ENCODE results near the gene CPT1B.
A peak's percentile ranks its signal among the peaks of the same experiment; 100 is the strongest.
"Not testable (repeated sequence)": the region's sequence is repeated elsewhere in the genome, so short reads cannot be mapped to it uniquely, and the experiment has no call there.

Gene CPT1B

DNA sequence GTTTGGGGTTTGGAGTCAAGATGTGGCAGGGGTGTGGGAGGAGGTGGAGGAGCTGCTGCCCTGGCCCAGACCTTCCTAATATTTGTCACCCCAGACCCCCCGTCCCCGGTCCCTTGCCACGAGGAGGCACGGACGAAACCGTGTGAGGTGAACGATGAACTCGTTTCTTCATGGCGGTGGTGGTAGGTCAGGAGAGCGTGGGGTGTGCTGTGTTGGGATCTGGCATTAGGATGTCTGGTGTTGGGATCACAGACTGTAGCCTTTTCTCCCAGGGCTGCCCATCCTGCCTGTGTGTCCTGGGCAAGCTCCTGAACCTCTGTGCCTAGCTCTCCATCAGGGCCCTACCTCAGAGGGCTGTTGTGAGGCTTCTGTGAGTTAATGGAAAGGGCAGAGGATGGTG, 30.8 kb upstream of the CPT1B start:
- DNase-seq, result no peak

DNA sequence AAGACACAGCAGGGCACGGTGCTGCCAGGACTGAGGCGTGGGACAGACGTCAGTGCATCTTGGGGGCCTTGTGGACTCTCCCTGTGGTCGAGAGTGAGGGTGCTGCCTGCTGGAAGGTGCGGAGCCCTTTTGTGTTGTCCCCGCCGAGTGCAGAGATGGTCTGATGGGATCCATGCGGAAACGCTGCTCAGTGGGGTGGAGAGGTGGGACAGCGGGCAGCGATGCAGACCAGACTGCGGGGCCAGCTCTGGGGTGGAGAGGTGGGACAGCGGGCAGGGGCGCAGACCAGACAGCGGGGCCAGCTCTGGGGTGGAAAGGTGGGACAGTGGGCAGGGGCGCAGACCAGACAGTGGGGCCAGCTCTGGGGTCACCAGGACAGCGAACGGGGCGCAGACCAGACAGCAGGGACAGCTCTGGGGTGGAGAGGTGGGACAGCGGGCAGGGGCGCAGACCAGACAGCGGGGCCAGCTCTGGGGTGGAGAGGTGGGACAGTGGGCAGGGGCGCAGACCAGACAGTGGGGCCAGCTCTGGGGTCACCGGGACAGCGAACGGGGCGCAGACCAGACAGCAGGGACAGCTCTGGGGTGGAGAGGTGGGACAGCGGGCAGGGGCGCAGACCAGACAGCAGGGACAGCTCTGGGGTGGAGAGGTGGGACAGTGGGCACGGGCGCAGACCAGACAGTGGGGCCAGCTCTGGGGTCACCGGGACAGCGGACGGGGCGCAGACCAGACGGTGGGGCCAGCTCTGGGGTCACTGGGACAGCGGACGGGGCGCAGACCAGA, 30.0 kb upstream of the CPT1B start:
- DNase-seq, result not testable (repeated sequence)

DNA sequence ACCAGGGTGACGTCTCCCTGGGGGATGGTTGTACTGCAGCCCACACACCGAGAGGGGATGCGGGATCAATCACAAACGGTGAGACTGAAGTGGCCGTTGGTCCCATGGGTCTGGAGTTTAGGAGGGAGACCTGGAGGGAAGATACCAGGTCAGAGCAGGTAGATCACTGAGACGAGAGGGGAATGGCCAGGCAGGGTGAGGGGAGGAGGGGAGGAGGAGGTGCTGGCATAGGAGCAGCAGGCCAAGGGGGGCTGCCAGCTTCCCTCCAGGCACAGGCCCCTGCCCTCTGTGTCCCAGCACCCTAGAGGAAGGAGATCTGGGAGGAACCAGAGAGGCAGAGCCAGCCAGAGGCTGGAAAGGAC, 29.4 kb upstream of the CPT1B start:
- no peak for DNase-seq

DNA sequence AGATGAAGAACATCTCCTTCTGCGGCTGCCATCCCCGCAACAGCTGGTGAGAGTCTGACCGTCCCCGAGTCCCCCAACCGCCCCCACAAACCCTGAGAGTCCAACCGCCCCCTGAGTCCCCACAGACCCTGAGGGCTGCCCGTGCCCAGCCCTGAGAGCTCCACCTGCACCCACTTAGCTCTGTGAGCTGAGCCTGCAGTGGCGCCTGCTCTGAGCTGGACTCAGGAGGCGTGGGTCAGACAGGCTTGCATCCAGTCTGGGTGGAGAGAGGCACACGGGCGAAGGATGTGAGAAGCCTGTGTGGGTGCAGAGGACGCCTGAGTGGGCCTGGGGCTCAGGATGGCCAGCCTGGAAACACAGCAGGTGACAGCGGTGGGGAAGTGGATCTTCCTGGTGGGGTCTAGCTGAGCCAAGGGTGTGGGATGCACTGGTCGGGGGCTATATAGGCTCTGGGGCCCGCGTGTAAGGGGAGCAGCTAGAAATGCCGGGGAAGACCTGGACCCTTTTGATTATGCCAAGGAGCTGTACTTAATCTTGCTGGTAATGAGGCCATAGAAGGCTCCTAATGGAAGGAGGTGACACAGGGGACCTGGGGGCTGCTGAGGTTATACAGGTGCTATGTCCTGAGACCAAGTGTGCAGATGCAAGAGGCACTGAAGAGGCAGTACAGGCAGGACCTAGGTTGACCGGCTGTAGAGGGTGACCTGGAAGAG, 28.9 kb upstream of the CPT1B start:
- DNase-seq, result no peak

DNA sequence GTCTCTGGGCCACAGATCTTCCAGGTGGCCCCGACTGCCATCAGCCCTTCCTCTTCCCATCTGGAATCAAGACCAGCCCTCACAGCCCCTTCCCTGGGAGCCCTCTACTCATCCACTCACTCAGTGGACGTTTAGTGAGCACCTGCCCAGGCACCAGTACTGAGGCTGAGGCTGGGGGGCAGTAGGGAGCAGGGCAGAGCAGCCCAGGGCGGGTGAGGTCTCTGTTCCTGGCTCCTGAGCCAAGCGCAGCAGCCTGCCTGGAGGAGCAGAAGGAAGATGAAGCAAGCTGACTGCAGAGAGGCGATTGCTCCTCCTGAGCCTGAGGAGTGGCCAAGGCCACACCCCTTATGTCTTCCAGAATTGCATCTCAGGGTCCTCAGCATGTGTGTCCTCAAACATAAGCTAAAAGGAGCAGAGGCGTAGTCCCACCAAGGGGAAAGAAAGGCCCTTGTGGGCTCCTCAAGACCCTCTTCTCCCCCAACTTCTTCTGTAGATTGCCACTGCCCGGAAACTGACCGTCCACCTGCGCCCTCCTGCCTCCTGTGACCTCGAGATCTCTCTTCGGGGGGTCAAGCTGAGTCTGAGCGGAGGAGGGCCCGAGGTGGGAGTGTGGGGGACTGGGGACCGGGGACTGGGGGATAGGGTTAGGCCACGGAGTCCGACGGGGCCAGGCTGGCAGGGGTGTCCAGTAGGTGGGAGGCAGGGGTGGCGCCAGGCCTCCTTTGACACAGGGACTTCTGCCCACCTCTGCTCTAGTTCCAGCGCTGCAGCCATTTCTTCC, 28.1 kb upstream of the CPT1B start:
- no peak for DNase-seq

DNA sequence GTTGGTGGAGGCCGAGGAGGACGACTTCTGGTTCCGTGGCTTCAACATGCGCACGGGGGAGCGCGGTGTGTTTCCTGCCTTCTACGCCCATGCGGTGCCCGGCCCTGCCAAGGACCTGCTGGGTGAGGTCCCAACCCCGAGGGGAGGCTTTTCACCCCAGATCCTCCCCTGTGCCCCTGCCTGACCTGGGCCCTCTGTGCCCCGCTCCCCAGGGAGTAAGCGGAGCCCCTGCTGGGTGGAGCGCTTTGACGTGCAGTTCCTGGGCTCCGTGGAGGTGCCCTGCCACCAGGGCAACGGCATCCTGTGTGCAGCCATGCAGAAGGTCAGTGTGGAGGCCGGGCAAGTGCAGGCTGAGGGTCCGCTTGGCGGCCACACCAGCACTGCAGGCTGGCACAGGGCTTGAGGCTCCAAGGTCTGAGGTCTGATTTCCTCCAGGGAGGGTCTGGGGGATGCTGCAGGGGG, 27.4 kb upstream of the CPT1B start:
- DNase-seq, result no peak

DNA sequence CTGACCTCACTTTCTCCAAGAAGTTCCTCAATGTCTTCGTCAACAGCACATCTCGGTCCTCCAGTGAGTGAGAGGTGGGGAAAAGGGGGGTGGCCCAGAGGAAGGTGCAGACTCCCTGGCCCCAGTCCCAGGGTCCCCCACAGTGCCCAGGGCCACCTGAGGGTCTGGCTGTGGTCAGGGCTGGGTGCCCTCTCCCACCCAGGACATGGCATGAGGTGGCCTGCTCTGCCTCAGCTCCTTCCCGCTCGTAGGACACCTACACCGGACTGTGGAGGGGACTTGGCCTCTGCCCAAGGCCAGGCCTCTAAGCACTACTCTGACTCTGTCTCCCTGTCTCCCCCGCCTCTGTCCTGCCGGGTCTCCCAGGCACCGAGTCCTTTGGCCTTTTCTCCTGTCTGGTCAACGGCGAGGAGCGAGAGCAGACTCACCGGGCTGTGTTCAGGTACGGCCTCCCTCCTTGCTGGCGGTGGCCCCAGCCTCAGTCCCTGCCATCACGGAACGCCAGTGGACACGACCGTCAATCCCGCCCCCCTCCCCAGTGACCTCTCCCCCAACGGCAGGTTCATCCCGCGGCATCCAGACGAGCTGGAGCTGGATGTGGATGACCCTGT, 26.9 kb upstream of the CPT1B start:
- DNase-seq, result no peak

DNA sequence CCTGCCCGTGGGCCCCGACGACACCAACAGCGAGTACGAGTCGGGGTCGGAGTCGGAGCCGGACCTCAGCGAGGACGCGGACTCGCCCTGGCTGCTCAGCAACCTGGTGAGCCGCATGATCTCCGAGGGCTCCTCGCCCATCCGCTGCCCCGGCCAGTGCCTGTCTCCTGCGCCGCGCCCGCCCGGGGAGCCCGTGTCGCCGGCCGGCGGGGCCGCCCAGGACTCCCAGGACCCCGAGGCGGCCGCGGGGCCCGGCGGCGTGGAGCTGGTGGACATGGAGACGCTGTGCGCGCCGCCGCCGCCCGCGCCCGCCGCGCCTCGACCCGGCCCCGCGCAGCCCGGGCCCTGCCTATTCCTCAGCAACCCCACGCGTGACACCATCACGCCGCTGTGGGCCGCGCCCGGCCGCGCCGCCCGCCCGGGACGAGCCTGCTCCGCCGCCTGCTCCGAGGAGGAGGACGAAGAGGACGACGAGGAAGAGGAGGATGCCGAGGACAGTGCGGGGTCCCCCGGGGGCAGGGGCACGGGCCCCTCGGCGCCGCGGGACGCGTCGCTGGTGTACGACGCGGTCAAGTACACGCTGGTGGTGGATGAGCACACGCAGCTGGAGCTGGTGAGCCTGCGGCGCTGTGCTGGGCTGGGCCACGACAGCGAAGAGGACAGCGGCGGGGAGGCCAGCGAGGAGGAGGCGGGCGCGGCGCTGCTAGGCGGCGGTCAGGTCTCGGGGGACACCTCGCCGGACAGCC, 26.2 kb upstream of the CPT1B start:
- DNase-seq, result no peak

DNA sequence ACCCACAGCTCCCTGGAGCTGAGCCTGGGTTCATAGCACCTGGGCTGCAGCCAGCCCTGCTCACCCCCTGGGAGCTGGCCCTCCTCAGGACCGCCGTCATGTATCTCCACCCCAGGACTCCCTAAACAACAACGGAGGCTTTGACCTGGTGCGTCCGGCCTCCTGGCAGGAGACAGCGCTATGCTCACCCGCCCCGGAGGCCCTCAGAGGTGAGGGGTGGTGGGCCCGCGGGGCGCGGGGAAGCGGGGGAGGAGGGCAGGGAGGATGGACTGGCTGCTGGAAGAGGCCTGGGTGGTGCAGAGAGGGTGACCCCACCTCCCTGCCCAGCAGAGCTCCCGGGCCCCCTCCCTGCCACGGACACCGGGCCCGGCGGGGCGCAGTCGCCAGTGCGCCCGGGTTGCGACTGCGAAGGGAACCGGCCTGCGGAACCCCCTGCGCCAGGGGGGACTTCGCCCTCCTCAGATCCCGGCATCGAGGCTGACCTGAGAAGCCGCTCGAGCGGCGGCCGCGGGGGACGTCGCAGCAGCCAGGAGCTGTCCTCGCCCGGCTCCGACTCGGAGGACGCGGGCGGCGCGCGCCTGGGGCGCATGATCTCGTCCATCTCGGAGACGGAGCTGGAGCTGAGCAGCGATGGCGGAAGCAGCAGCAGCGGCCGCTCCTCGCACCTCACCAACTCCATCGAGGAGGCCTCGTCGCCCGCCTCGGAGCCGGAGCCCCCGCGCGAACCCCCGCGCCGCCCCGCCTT, 25.5 kb upstream of the CPT1B start:
- no peak for DNase-seq

DNA sequence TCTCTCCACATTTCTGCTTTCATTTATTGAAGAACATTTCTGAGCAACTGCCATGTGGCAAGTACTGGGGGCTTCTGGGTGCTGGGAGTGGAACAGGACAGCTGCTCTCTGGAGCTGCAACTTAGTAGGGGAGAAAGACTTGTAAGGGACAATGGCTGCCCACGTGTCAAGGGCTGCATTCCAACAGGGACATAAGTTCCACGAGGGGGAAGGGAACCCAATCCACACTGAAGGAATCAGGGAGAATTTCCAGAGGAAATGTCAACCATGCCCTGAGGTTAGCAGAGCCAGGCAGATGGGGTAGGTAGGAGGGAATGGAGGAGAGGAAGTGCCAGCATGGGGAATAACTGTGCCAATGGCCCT, 24.1 kb upstream of the CPT1B start:
- no peak for DNase-seq

DNA sequence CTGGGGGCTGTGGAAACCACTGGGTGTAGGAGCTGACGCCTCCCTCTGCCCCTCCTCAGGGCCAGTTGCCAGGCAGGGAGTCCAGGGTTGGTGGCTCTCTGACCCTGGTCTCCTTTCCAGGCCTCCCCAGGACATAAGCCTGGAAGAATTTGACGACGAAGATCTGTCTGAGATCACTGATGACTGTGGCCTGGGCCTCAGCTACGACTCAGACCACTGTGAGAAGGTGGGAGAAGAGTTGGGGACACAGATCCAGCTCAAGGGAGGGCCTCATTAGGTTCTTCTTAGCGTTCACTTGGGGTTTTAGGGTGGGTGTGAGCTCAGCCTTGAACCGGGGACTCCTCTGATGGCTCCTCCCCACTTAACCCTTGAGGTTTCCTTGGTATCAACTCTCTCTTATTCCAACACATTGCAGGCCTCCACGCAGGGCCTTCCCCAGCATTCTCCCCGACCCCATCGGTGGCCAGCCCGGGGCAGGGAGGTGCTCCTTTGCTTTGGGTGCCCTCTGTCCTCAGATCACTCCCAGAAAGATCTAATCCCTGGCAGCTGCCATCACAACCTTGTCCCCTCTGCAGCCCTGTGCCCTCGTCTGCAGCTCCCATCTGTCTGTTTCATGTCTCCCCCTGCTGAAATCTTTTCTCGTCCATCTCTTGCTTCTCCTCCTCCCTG, 23.6 kb upstream of the CPT1B start:
- DNase-seq, result no peak

DNA sequence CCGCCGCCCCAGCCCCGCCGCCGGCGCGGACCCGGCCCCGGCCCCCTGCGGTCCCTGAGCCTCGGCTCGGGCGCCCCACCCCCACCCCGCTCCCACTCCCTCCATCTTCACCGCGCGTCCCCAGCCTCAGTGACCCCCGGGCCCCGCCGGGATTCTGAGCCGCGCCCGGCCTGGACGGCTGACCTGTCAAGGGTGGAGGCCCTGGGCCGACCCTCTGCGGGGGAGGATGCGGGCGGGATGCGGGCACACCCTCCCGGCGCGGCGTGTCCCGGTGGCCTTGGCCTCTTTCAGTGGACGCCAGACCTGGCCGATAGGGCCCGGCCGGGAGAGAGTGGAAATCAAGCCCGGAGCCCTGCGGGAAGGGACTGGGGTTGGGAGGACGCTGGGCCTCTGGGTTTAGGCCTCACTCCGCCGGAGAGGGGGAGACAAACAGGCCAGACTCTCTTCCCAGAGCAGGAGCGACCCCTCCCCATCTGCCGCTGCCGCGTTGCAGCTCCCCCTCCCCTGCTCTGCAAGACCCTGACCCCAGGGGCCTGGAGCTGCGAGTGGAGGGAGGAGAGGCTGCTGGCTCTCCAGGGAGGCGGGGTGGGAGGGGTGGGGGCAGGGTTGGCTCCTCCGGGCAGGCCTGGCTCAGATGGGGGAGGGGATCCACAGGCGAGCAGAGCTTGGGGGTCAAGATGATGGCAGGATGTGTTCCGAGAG, 22.9 kb upstream of the CPT1B start:
- DNase-seq, result peak; percentile 17

DNA sequence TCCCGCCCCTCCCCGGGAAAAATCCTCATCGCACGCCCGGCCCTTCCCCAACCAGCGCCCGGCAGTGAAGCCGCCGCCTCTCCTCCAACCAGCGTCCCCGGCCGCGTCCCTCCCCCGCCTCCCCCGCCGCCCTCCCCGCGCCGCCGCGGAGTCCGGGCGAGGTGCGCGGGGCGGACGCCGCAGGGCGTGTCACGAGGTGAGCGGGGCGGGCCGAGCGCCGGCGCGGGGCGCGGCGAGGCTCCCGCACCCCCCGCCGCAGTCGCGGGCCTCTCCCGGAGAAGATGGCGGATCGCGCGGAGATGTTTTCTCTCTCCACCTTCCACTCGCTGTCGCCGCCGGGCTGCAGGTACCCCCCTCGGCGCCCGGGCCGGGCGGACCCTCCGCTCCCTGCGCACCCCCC, 22.3 kb upstream of the CPT1B start, which contains the start of gene MAPK8IP2:
TSS of gene MAPK8IP2 (plus strand) at position 256 of the 400 bp plus-strand sequence. CDS start at position 282, 26 bp downstream.
- peak; percentile 68 for DNase-seq

DNA sequence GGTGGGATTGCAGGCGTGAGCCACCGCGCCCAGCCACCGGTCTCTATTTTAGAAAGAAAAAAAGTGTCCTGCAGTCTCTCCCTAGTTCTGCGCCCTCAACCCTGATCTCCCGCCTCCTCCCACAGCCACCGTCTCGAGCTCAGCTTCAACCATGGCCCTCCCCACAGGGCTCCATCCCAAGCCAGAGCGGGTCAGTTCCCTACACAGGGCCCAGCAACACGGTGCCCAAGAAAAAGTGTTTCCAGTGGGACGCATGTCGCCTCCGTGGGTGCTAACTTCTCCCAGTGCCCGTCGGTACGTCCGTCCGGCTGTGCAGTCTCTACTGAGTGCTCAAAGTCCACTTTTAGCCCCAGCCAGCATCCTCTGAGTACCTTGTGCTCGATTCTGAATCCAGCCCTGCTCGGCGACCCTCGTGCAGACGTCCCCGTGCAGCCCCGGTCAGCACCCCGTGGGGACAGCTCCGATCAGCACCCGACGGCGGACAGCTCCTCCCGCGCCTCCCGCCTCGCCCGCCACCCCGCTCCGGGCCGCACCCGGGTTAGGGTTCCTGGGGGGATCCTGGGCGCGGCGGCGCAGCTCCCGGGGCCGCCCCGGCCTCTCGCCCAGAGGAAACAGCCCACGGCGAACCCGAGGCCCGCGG, 21.7 kb upstream of the CPT1B start:
- peak; percentile 28 for DNase-seq

DNA sequence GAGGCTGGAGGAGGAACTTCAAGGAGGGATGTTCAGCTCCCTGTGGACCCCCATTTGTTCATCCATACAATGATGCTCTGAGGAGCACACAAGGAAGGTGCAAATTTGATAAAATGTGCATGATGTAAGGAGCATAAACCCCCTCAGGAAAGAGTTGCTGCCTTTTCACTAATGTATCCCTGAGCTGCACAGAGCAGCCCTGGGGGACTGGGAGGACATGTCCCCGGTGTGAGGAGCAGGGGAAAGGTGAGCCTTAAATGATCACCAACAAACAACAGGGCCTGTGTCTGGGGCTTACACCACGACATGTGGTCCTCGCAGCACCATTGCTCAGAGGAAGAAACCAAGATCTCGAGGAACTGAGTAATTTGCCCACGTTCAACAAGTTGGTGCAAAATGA, 18.9 kb upstream of the CPT1B start:
- no peak for DNase-seq

DNA sequence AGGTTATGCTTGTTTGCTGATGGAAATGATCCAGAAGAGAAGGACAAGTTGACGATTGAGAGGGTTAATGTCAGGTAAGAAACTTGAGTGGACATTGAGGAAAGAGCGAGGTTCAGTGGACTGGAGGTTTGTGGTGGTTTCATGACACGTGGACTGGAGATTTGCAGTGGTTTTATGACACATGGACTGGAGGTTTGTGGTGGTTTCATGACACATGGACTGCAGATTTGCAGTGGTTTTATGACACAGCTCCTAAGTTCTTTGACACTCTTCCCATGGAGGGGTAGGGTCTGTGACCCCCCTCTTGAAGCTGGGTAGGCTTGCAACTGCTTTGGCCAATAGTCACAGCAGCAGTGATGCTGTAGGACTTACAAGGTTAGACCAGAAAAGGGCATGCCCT, 17.0 kb upstream of the CPT1B start:
- no peak for DNase-seq

DNA sequence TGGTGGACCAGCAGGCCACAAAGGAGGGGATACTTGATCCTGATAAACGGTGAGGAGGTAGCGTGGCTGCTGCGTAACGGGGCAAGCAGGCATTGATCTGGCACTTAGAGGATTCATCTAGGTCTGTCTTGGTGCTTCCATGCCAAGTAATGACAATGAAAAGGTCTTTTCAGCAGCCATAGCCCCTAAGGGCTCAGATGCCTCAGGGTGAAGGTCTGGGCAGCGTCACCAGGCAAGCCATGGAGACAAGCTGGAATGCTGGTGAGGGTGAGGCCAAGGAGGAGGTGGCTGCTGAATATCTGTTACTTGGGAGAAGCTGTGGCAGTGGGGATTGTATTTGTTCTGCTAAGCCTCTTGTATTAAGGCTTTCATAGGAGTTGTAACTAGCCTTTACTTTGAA, 9.2 kb upstream of the CPT1B start:
- DNase-seq, result no peak

DNA sequence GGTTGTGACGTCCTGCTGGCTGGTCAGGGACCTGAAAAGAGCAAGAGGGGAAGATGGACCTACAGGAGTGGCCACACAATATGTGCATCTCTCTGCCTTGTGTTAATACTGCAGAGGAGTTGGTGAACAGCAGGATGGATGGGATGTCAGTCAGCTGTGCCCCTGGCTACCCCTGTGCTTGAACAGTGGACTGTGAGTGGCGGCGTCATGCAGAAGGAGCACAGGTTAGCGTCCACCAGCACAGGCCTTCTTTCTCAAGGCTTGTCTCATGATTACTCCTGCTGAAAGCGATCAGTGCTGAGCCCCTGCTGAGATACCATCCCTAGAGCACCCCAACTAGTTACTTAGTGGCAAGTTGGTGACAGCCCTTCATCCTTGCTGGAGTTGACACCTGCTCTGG, 8.2 kb upstream of the CPT1B start:
- DNase-seq, result no peak

DNA sequence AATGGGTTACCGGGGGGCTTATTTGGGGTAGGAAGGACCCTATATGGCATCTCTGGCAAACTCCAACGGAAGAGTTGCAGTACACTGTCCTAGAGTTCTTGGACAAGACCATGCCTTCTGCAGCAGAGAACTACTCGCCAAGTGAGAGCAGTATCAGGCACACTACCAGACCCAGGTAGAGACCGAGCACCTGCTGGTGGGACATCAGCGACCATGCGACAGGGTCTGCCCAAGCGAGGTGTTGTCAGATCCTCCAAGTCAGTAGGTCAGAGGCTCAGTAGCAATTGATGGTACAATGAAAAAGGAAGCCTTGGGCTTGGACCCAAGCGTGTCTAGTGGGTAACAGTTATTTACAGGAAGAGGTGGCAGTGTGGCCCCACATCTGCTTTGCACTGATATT, 7.6 kb upstream of the CPT1B start:
- no peak for DNase-seq

DNA sequence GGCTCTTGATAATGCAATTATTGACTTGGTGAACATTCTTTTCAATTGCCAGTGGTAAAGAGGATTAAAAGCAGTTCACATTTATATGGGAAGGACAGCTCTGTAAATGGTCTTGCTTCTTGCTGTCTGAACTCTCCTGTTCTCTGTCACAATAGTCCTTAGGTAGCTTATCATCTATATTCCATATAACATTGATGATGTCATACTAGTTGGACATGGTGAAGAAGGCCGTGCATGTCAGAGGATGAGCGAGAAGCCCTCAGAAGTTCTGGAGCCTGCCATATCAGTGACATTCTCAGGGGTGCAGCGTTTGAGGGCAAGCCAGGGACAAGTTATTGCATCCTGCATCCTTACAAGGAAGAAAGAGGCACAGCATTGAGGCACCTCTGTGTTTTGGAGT, 7.0 kb upstream of the CPT1B start:
- DNase-seq, result no peak
